ENCODE data around the gene CSF3R.

Gene CSF3R

DNA sequence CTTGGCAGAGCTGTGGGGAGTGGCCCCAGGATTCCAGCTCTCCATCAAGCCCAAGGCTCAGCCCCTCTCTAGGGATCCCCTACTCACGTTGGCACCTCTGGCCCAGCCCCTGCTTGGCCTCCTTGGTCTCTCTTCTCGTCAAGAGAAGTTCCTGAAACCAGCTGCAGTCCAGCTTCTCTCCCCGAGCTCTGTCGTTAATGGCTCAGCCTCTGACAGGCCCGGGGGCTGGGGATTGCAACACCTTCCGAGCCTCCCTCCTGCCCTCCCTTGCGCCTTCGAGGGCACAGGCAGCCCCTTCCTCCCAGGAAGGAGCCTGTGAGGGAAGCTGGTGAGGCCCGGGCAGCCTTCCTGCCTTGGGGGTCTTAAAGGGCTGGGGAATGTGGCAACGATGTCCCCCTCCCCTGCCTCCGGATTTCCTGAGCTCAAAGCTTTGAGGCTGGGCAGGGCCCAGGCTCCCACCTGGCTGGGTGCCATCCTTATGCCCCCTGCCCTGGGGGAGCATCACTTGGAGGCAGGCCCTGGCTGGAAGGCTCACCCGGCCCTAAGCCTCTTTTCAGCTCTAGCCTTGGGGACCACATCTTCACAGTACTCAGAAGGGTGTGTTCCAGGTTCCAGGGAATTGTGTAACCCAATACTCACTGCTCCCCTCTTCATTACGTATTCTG lies at the start of gene CSF3R:
CSF3R (minus strand) TSS at position 190 of the 665 bp plus-strand sequence. CDS start 3,417 bp downstream, outside the sequence.
- no peak for DNase-seq (ENCODE audit: low read depth)

- DNase-seq (ENCODE audit: low read depth), result no peak
Measured at GRCh38 chr1:36531833-36532232, 49.1 kb upstream of the CSF3R start.

- DNase-seq (ENCODE audit: low read depth), result no peak
Measured at GRCh38 chr1:36530791-36531190, 48.1 kb upstream of the CSF3R start.

DNA sequence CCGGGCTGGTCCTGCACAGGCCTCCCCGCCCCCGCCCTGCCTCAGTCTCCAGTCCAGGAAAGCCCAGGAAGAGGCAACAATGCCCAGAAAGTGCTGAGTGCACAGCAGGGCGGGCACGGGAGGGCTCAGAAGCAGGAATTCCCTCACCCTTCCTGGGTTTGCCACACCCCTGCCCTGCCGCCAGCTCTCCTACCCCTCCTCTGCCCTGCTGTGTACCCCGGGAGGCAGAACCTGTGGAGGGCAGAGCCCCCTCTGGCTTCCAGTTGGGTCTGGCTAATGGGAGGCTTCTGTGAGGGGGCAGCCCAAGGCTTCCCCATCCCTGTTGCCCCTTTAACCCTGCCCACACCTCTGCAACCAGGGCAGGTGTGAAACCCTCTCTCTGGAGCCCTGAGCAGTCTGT lies 47.5 kb upstream of the CSF3R start:
- no peak for DNase-seq (ENCODE audit: low read depth)

GRCh38 chr1:36529769-36530260 lies 47.1 kb upstream of the CSF3R start:
- DNase-seq (ENCODE audit: low read depth), result no peak

GRCh38 chr1:36528361-36529349 lies 45.9 kb upstream of the CSF3R start:
- DNase-seq (ENCODE audit: low read depth), result no peak

- no peak for DNase-seq (ENCODE audit: low read depth)
Measured at GRCh38 chr1:36525166-36525565, 42.5 kb upstream of the CSF3R start.

DNA sequence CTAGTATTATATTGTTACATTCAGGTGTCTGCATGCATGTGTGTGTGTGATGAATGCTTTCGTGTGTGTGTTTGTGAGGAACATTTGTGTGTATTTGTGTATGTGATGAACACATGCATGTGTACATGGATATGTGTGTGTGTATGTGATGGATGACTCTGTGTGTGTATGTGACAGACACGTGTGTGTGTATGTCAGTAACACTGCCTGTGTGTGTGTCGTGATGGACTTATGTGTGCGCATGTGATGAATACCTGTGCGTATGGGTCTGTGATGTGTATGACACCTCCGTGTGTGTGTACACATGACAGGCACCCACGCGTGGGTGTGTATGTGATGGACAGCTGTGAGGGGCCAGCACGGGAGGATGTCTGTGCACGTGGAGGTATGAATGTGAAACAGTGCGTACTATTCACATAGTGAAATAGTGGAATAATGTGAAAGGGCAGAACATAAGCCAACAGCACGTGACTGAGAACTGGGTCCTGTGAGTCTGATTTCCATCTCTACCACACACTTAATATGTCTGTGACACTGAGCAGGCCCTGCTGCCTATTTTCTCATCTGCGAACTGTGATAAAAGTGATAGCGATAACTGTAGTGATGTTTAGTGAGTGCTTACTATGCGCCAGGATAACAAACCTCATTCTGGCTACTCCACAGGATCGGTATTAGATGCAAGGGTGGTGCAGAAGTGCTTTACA lies 41.8 kb upstream of the CSF3R start:
- DNase-seq (ENCODE audit: low read depth), result no peak

GRCh38 chr1:36523850-36524249 lies 41.1 kb upstream of the CSF3R start:
- no peak for DNase-seq (ENCODE audit: low read depth)

DNA sequence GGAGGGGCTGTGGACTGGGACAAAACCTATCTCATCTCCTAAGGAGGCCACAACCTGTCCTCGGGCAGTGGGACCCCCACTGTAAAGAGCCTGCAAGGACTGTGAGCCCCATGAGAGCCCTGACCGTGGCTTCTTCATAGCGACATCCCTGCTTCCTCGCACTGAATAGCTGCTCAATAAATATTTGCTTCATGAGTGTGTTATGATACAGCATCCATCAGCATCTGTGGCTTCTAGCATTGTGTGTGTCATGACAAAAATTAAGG lies 40.5 kb upstream of the CSF3R start:
- DNase-seq (ENCODE audit: low read depth), result no peak

DNA sequence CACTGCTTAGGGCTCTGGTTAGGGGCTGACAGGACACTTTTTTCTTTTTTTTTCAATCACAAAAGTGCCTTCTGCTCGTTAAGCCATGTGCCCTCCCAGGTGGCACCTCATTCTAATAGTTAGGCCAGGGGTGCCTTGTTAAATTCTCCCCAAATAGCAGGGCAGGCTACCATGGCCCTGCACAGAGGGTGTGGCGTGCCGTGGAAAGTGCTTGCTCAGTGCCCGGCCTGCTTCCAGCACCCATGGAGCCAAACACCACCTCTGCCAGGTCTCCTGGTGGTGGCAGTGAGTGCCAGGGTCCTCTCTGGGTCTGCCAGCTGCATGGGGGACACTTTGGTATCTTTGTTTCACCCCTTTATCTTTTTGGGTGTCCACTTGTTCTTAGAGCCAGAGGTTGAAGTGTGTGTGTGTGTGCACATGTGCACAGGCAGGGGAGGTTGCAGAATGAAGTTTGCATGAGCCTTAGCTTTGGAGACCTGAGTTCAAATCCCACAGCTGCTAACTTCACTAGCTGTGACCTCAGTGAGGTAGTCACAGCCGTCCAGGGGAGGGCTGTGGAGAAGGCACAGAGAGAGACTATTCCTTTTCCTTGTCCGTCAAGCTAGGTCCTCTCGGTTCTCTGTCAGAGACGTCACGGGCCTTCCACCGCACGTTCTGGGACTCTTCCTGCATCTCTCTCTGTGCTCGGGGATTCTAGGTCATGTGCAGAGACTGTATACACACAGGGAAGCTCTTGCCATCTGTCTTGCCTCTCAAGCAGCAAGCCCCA lies 39.9 kb upstream of the CSF3R start:
- no peak for DNase-seq (ENCODE audit: low read depth)

- no peak for DNase-seq (ENCODE audit: low read depth)
Measured at GRCh38 chr1:36522021-36522420, 39.3 kb upstream of the CSF3R start.

- no peak for DNase-seq (ENCODE audit: low read depth)
Measured at GRCh38 chr1:36520771-36521420, 38.2 kb upstream of the CSF3R start.

GRCh38 chr1:36520056-36520455 lies 37.3 kb upstream of the CSF3R start:
- no peak for DNase-seq (ENCODE audit: low read depth)

GRCh38 chr1:36517011-36517771 lies 34.5 kb upstream of the CSF3R start:
- no peak for DNase-seq (ENCODE audit: low read depth)

DNA sequence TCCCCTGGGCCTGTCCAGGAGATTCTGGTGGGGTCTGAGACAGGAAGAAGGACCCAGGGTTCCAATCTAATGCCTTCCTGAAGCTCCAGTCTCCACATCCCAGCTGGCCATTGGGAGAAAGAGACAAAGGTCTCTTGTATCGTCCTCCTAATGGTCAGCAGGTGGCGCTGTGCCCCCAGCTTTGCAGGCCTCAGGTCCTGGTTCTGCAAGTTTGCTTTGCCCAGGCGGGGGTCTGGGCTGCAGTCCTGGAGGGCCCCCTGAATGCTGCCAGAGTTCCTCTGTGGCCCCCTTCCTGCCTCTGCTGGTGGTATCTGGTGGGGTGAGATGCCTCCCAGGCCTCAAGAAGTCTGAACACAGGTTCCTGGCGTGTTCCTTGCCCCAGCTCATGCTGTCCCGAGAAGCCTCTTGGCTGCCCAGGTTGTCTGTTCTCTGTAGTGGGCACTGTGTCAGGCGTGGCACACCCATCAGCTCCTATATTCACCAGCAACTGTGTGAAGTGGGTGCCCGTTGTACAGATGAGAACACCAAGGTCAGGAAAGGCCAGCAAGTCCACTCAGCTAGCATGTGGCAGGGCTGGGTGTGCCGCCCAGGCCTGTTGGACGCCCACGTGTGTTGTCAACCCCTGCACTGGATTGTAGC lies 33.8 kb upstream of the CSF3R start:
- DNase-seq (ENCODE audit: low read depth), result no peak

- DNase-seq (ENCODE audit: low read depth), result no peak
Measured at GRCh38 chr1:36515315-36516138, 32.8 kb upstream of the CSF3R start.

DNA sequence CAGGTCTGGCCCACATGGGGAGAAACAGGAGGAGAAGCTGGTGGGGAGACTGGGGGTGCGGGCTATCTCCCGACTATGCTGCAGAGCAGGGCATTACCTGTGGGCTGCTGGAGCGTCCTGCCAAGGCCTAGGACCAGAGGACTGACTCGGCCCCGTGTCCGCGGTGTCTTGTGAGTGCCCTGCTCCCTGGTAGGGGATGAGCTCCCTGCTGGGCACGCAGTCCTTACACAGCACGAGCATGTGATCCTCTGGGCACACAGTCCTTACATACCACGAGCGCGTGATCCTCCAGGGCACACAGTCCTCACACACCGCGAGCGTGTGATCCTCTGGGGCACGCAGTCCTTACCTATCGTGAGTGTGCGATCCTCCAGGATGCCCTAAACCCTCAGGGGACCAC lies 31.8 kb upstream of the CSF3R start:
- DNase-seq (ENCODE audit: low read depth), result no peak
